CD4-positive, alpha-beta memory T cell (primary cell): ENCODE results near the gene ARHGAP24. TPM values are rescaled to one million over a fixed set of nuclear protein-coding genes. Genes with fewer than 3 reads are reported as not detected.
"Not testable (repeated sequence)": the region's sequence is repeated elsewhere in the genome, so short reads cannot be mapped to it uniquely, and the experiment has no call there.

Source experiments
- CTCF ChIA-PET: fragments of 350-600 bp; sonication (Branson Sonifier 250); formaldehyde crosslinking; loops from one replicate; lab custom pipeline; 2021; ENCODE audit warnings: inconsistent platforms; ENCODE audit not compliant: partially characterized antibody; lab: Charles Lee
- POLR2A ChIA-PET: fragments of 350-600 bp; sonication (Branson Sonifier 250); formaldehyde crosslinking; loops from one replicate; lab custom pipeline; 2021; ENCODE audit not compliant: partially characterized antibody; lab: Charles Lee
- DNase-seq, 5 donors: peaks; one replicate each; pipeline versions ENCODE4 v3.0.0 to v3.0.0-alpha.2; 2020 to 2022; ENCODE audit warnings: mixed read lengths in 1 of 5
- H3K27ac ChIP-seq: one replicate; pipeline ENCODE4 v1.7.0; 2013; ENCODE audit warnings: low read depth, low read length
- H3K27me3 ChIP-seq: 2 replicates; pipeline ENCODE4 v1.7.0; 2013; ENCODE audit warnings: mild to moderate bottlenecking, low read length, moderate library complexity; ENCODE audit not compliant: insufficient read depth
- H3K36me3 ChIP-seq: 2 replicates; pipeline ENCODE4 v1.7.0; 2013; ENCODE audit warnings: mild to moderate bottlenecking, low read length, moderate library complexity; ENCODE audit not compliant: insufficient read depth
- H3K4me1 ChIP-seq: 2 replicates; pipeline ENCODE4 v1.7.0; 2013; ENCODE audit warnings: mild to moderate bottlenecking, low read length, moderate library complexity; ENCODE audit not compliant: insufficient read depth
- H3K4me3 ChIP-seq, 2 donors: one replicate each; pipeline ENCODE4 v1.7.0; 2013; ENCODE audit warnings: low read length in 2 of 2, mild to moderate bottlenecking in 1 of 2
- H3K9me3 ChIP-seq, 2 donors: one replicate each; pipeline ENCODE4 v1.7.0; 2013; ENCODE audit warnings: low read length in 2 of 2, control low read depth in 1 of 2; ENCODE audit not compliant: control insufficient read depth in 1 of 2
- H3K27ac Mint-ChIP-seq, 7 donors: one replicate each; pipeline ENCODE4 v1.8.0; 2020 to 2021; ENCODE audit warnings: mixed read lengths in 7 of 7, mild to moderate bottlenecking in 6 of 7, inconsistent platforms in 3 of 7, moderate library complexity in 3 of 7
- H3K27me3 Mint-ChIP-seq, 2 donors: one replicate each; pipeline ENCODE4 v1.8.0; 2020 to 2021; ENCODE audit warnings: mixed read lengths in 2 of 2
- H3K36me3 Mint-ChIP-seq, 2 donors: one replicate each; pipeline ENCODE4 v1.8.0; 2020 to 2021; ENCODE audit warnings: mixed read lengths in 2 of 2, inconsistent platforms in 1 of 2, mild to moderate bottlenecking in 1 of 2
- H3K4me1 Mint-ChIP-seq, 4 donors: one replicate each; pipeline ENCODE4 v1.8.0; 2020 to 2021; ENCODE audit warnings: mixed read lengths in 4 of 4, mild to moderate bottlenecking in 1 of 4
- H3K4me3 Mint-ChIP-seq, 8 donors: one replicate each; pipeline ENCODE4 v1.8.0; 2020 to 2021; ENCODE audit warnings: mixed read lengths in 8 of 8, mild to moderate bottlenecking in 7 of 8, moderate library complexity in 6 of 8, inconsistent platforms in 3 of 8
- H3K9me3 Mint-ChIP-seq, 8 donors: one replicate each; pipeline ENCODE4 v1.8.0; 2020 to 2021; ENCODE audit warnings: mixed read lengths in 8 of 8, mild to moderate bottlenecking in 5 of 8, inconsistent platforms in 3 of 8, moderate library complexity in 1 of 8
- intact Hi-C: fragments of 100-400 bp; cut with micrococcal nuclease; formaldehyde crosslinking; loops from one replicate; pipeline ENCODE4 v1.15.1; 2023
- polyA plus RNA-seq, 2 donors: library from polyadenylated mRNA; unstranded; fragments of 300-500 nt; fragmentation: Illumina TruSeq; gene quantifications; one replicate each; pipeline ENCODE4 v1.2.3, GENCODE V29; 2021
- total RNA-seq, 2 experiments: library from RNA; stranded (reverse); gene quantifications; one replicate each; pipeline ENCODE4 v1.2.3, GENCODE V29; 2021

Gene ARHGAP24
- total and polyA plus RNA-seq, 4 experiments from 2014 or later = 0.30 TPM; not detected in 3

- Histone ChIP-seq H3K27ac (no peak overlapping the region), H3K27me3 (no peaks in the 10 kb centered on the region), H3K4me3 (no peak overlapping the region), H3K36me3 (no peaks in the 10 kb centered on the region), H3K9me3 (no peaks in the 10 kb centered on the region), H3K4me1 (no peaks in the 10 kb centered on the region)
- intact Hi-C loops = no loop called here
- no peaks in the 10 kb centered on the region for H3K27me3 Mint-ChIP-seq
- no peaks in the 10 kb centered on the region for H3K4me1 Mint-ChIP-seq
- H3K36me3 Mint-ChIP-seq = no peaks in the 10 kb centered on the region
- H3K27ac Mint-ChIP-seq = no peak overlapping the region
- CTCF ChIA-PET = no interaction called here
- H3K9me3 Mint-ChIP-seq = peaks cover 0 to 7% (median 3%) of the 10 kb centered on the region in 8 donors
- POLR2A ChIA-PET = no interaction called here
- no peak for DNase-seq
- H3K4me3 Mint-ChIP-seq = no peak overlapping the region
Observed at GRCh38 chr4:85510632-85510984, 35.7 kb downstream of the ARHGAP24 start.

DNA sequence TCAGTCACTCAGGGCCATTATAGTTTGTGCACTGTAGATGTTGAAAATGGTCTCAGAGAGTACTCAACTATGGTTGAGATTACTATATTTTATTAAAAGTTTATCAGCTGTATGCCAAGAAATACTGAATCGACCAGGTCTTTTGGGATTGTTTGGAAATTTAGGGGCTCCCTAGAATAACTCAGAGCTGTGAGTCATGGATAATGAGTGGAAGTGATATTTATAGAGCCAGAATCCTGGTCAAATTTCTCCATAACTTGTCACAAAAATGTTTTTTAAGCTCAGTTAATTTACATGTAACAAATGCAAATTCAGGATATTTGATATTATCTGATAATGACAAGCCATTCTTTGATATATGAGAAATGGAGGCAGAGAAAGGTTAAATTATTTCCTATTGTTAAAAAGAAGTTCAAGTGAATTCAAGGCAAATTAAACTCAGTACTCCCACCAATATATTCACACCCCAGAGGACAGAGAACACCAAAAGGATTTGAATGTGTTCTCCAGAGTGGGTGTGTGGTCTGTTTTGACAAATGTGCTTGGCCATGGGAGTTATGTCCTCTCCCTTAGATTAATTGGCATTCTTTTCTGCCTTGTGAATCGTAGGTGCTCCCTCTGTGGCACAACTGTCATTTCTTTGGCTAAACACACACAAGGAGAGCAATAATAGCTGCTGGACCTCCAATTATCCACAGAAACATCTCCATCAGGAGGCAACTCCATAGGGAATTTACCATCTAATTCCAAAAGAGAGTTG lies 37.7 kb downstream of the ARHGAP24 start:
- H3K27ac ChIP-seq = no peak overlapping the region
- peaks cover 0 to 4% (median 2%) of the 10 kb centered on the region in 8 donors for H3K9me3 Mint-ChIP-seq
- intact Hi-C loops = no loop called here
- DNase-seq = no peak
- no peak overlapping the region for H3K4me3 ChIP-seq
- no peaks in the 10 kb centered on the region for H3K36me3 Mint-ChIP-seq
- H3K4me3 Mint-ChIP-seq = no peak overlapping the region
- no peaks in the 10 kb centered on the region for H3K36me3 ChIP-seq
- H3K27me3 ChIP-seq = no peaks in the 10 kb centered on the region
- H3K9me3 ChIP-seq = no peaks in the 10 kb centered on the region
- H3K4me1 ChIP-seq = no peaks in the 10 kb centered on the region
- H3K27ac Mint-ChIP-seq = no peak overlapping the region
- H3K27me3 Mint-ChIP-seq = no peaks in the 10 kb centered on the region
- H3K4me1 Mint-ChIP-seq = no peaks in the 10 kb centered on the region
- CTCF ChIA-PET = no interaction called here
- POLR2A ChIA-PET = no interaction called here

DNA sequence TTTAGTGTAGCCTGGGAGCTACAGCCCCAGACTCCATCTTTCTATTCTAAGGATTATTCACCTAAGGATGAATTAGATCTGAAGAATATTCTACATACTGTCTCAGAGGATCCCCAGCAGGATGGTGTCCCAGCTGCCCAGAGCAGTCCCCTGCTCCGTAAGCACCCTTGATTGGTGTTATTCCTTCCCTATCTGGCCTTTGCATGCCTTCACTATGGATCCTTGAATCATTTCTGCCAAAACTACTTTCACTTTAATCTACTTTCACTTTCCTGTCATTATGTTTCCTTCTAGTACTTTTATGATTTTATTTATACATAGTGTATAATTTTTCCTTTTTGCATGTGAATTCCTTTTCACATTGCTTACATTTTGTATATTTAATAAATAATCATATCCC lies 39.2 kb downstream of the ARHGAP24 start:
- POLR2A ChIA-PET = no interaction called here
- no peak overlapping the region for H3K4me3 ChIP-seq
- H3K9me3 Mint-ChIP-seq = peaks cover 0 to 5% (median under 1%) of the 10 kb centered on the region in 8 donors

GRCh38 chr4:85514783-85515182 lies 39.8 kb downstream of the ARHGAP24 start:
- Histone ChIP-seq H3K4me3 (no peak overlapping the region), H3K4me1 (no peaks in the 10 kb centered on the region), H3K27me3 (no peaks in the 10 kb centered on the region), H3K36me3 (no peaks in the 10 kb centered on the region), H3K27ac (no peak overlapping the region), H3K9me3 (no peaks in the 10 kb centered on the region)
- no peak for DNase-seq
- H3K9me3 Mint-ChIP-seq = peaks cover 0 to 5% (median under 1%) of the 10 kb centered on the region in 8 donors
- CTCF ChIA-PET = no interaction called here
- no peaks in the 10 kb centered on the region for H3K27me3 Mint-ChIP-seq
- intact Hi-C loops = no loop called here
- no peak overlapping the region for H3K27ac Mint-ChIP-seq
- no peak overlapping the region for H3K4me3 Mint-ChIP-seq
- POLR2A ChIA-PET = no interaction called here
- H3K36me3 Mint-ChIP-seq = no peaks in the 10 kb centered on the region
- H3K4me1 Mint-ChIP-seq = no peaks in the 10 kb centered on the region

More for the DNA sequence above, 39.2 kb downstream of the ARHGAP24 start:
- intact Hi-C loops = no loop called here
- DNase-seq = no peak
- Mint-ChIP-seq H3K27ac (no peak overlapping the region), H3K36me3 (no peaks in the 10 kb centered on the region), H3K27me3 (no peaks in the 10 kb centered on the region), H3K4me3 (no peak overlapping the region), H3K4me1 (no peaks in the 10 kb centered on the region)
- no peaks in the 10 kb centered on the region for H3K9me3 ChIP-seq
- no peaks in the 10 kb centered on the region for H3K4me1 ChIP-seq
- H3K27me3 ChIP-seq = no peaks in the 10 kb centered on the region
- H3K36me3 ChIP-seq = no peaks in the 10 kb centered on the region
- no peak overlapping the region for H3K27ac ChIP-seq
- CTCF ChIA-PET = no interaction called here

DNA sequence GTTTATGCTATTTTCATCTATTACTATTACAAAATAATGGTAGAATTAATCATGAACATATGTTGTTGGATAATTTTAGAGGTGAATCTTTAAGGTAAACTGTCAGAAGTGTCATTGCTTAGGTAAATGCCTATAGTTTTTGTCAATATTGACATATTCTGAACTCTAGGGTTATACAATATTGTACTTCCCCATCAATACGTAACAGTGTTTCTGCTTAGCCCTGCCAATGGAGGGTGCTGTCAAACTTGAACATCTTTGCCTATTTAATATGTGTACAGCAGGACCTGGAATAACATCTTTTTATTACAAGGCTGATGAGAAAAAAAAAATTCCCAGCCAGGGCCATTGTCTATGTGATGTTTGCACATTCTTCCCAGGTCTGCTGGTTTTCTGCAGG lies 40.8 kb downstream of the ARHGAP24 start:
- H3K36me3 ChIP-seq = no peaks in the 10 kb centered on the region
- no peaks in the 10 kb centered on the region for H3K4me1 Mint-ChIP-seq
- peaks cover 0 to 5% (median 0%) of the 10 kb centered on the region in 8 donors for H3K9me3 Mint-ChIP-seq
- H3K4me3 ChIP-seq = no peak overlapping the region
- CTCF ChIA-PET = no interaction called here
- H3K27me3 Mint-ChIP-seq = no peaks in the 10 kb centered on the region
- H3K27me3 ChIP-seq = no peaks in the 10 kb centered on the region
- no peaks in the 10 kb centered on the region for H3K4me1 ChIP-seq
- no peak overlapping the region for H3K27ac Mint-ChIP-seq
- POLR2A ChIA-PET = no interaction called here
- no peaks in the 10 kb centered on the region for H3K9me3 ChIP-seq
- intact Hi-C loops = no loop called here
- H3K36me3 Mint-ChIP-seq = no peaks in the 10 kb centered on the region
- DNase-seq = no peak
- H3K4me3 Mint-ChIP-seq = no peak overlapping the region
- no peak overlapping the region for H3K27ac ChIP-seq

DNA sequence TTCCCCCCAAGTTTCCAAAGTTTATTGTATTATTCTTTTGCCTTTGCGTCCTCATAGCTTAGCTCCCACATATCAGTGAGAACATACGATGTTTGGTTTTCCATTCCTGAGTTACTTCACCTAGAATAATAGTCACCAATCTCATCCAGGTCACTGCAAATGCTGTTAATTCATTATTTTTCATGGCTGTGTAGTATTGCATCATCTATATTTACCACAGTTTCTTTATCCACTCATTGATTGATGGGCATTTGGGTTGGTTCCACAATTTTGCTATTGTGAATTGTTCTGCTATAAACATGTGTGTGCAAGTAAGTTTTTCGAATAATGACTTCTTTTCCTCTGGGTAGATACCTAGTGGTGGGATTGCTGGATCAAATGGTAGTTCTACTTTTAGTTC lies 43.6 kb downstream of the ARHGAP24 start:
- CTCF ChIA-PET, H3K9me3 ChIP-seq, H3K36me3 Mint-ChIP-seq, H3K27me3 Mint-ChIP-seq, H3K27me3 ChIP-seq, H3K27ac ChIP-seq, H3K36me3 ChIP-seq, H3K4me3 ChIP-seq, H3K4me3 Mint-ChIP-seq, intact Hi-C loops, H3K9me3 Mint-ChIP-seq, POLR2A ChIA-PET, H3K4me1 ChIP-seq, H3K27ac Mint-ChIP-seq, DNase-seq, H3K4me1 Mint-ChIP-seq: not testable (repeated sequence)

- Histone ChIP-seq H3K27ac (no peak overlapping the region), H3K4me1 (no peaks in the 10 kb centered on the region), H3K27me3 (no peaks in the 10 kb centered on the region), H3K4me3 (no peak overlapping the region), H3K9me3 (no peaks in the 10 kb centered on the region), H3K36me3 (no peaks in the 10 kb centered on the region)
- Mint-ChIP-seq H3K36me3 (no peaks in the 10 kb centered on the region), H3K4me3 (no peak overlapping the region), H3K4me1 (no peaks in the 10 kb centered on the region), H3K27ac (no peak overlapping the region), H3K9me3 (peaks cover 0 to 2% (median 0%) of the 10 kb centered on the region in 8 donors), H3K27me3 (no peaks in the 10 kb centered on the region)
- ChIA-PET CTCF (no interaction called here), POLR2A (no interaction called here)
- intact Hi-C loops = no loop called here
- DNase-seq = no peak
Observed at GRCh38 chr4:85520765-85521749, 46.1 kb downstream of the ARHGAP24 start.
